Neural progenitor cell (in vitro differentiated cells): ENCODE results near the gene HECTD3.

ENCODE experiments used
- EZH2 ChIP-seq: fragments of 200-600 bp; sonication (generic); IDR thresholded peaks from 2 replicates; pipeline ENCODE4 v1.6.1; 2017; ENCODE audit warnings: antibody characterized with exemption, mild to moderate bottlenecking, moderate library complexity
- EZH2phosphoT487 ChIP-seq: fragments of 200-600 bp; sonication (generic); IDR thresholded peaks from 2 replicates; pipeline ENCODE4 v1.6.1; 2017; ENCODE audit warnings: antibody characterized with exemption
- TF ChIP-seq, protein P1 (sequence below): fragments of 200-600 bp; sonication (generic); IDR thresholded peaks from 2 replicates; pipeline ENCODE4 v1.5.1; 2017; ENCODE audit warnings: antibody characterized with exemption, mild to moderate bottlenecking

- TF ChIP-seq, protein P1, sequence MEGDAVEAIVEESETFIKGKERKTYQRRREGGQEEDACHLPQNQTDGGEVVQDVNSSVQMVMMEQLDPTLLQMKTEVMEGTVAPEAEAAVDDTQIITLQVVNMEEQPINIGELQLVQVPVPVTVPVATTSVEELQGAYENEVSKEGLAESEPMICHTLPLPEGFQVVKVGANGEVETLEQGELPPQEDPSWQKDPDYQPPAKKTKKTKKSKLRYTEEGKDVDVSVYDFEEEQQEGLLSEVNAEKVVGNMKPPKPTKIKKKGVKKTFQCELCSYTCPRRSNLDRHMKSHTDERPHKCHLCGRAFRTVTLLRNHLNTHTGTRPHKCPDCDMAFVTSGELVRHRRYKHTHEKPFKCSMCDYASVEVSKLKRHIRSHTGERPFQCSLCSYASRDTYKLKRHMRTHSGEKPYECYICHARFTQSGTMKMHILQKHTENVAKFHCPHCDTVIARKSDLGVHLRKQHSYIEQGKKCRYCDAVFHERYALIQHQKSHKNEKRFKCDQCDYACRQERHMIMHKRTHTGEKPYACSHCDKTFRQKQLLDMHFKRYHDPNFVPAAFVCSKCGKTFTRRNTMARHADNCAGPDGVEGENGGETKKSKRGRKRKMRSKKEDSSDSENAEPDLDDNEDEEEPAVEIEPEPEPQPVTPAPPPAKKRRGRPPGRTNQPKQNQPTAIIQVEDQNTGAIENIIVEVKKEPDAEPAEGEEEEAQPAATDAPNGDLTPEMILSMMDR: no peak
- no peak for TF ChIP-seq EZH2
- TF ChIP-seq EZH2phosphoT487: no peak
These were observed 4.6 kb upstream of the HECTD3 start for GRCh38 chr1:45015683-45016082.
